Left ventricle myocardium superior (tissue), 1 donor: ENCODE results near the gene AJM1. TPM values are rescaled to one million over a fixed set of nuclear protein-coding genes. Genes with fewer than 3 reads are reported as not detected.

Experiments
- ATAC-seq: fragments of 200-7000 bp; cut with Tn5 transposase; one replicate; pipeline ENCODE4 v1.9.1; 2020; ENCODE audit warnings: mild to moderate bottlenecking, moderate library complexity
- DNase-seq: peaks from one replicate; pipeline ENCODE4 v3.0.0-alpha.2; 2020
- intact Hi-C: fragments of 100-400 bp; cut with micrococcal nuclease; formaldehyde crosslinking; loops from one replicate; pipeline ENCODE4 v1.11.0; 2022
- total RNA-seq: library from RNA; stranded (reverse); fragmentation: NEBNext Ultra II Directional; extraction: Animal tissue kit (Norgen Biotek cat#: 25700); gene quantifications from one replicate; pipeline ENCODE4 v1.2.1, GENCODE V29; 2021
- donor health status: DM: no; HTN: yes; CAD: no; lungs with severe emphysema.

The AJM1 gene
- total RNA-seq, 1 donor from 2014 or later = 9.1 TPM

DNA sequence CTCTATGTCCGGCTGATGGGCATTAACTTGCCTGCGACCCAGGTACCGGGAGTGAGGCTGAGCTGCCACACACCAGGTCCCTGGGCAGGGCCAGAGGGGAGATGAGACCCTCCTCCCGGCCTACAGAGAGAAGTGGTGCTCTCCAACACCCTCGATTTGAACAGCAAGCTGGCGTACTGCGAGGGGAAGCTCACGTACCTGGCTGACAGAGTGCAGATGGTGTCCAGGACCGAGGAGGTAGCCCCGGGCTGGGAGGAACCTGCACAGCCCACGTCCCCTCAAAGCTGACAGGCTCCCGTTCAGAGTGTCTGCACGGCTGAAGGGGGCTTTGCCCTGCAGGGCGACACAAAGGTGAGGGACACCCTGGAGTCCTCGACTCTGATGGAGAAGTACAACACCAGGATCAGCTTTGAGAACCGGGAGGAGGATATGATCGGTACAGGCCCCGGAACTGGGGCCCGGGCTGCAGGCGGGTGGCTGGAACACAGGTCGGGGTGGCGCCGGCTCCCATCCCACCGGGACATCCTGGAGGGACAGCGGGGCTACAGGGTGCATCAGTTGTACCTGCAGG, 35.6 kb upstream of the AJM1 start:
- no peak for ATAC-seq
- intact Hi-C loops = no loop called here
- peak; percentile 30 for DNase-seq

DNA sequence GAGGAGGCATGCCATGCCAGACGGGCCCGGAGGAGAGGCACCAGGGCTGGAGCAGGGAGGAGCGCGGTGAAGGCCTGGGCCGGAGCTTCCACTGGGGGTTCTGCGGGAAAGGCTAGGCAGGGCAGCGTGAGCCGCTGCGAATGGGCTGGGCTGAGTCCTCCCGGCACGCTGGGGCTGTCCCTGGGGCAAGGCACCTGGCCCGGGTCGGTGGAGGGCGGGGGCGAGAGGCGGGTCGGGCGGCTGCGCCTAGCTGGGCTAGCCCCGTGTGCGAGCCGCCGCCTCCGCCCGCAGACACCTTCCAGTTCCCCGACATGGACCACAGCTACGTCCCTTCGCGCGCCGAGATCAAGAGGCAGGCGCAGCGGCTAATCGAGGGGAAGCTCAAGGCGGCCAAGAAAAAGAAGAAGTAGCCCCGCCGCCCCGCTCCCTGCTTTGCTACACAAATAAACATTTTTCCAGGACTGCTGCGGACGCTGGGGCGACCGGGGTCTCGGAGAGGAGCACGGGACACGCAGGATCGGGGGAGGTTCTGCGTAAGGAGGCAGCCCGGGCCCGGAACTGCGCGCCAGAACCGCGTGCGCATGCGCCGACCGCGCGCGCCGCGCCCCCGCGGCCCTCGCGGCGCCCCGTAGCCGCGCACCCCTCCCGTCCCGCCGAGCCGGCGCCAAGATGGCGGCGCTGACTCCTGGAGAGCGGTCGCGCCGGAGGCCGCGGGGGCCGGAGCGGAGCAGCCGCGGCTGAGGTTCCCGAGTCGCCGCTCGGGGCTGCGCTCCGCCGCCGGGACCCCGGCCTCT, 34.8 kb upstream of the AJM1 start, which contains the start of gene RABL6:
Gene RABL6, plus strand, starts transcription at position 668 of the 794 bp plus-strand sequence. CDS start 249 bp downstream, outside the sequence.
- intact Hi-C loops = no loop called here
- DNase-seq = peak; percentile 90
- ATAC-seq = peak; percentile 92

DNA sequence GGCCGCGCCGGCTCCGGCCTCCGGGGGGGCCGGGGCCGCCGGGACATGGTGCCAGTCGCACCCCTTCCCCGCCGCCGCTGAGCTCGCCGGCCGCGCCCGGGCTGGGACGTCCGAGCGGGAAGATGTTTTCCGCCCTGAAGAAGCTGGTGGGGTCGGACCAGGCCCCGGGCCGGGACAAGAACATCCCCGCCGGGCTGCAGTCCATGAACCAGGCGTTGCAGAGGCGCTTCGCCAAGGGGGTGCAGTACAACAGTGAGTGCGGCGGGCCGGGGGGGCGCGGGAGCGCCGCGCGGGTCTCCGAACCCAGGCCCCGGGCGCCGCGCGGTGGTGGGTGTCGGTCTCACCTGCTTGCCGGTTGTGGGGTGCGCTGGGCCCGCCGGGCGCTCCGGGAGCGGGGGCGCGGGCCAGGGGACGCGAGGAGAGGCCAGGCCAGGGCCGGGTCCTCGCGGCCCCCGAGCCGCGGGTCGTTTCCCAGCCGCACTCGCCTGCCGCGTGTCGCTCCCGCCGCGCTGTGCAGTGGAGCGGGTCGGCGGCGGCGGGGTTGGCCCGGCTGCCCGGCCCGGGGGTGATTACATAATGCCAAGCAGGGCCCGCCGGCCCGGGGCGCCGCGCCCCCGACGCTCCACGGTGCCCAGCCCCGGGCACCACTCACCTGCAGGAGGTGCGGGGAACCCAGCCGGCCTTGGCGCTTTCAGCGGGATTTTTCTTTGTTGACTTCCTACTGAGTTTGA, 34.0 kb upstream of the AJM1 start:
- peak; percentile 11 for ATAC-seq
- intact Hi-C loops = no loop called here
- DNase-seq = peak; percentile 62

DNA sequence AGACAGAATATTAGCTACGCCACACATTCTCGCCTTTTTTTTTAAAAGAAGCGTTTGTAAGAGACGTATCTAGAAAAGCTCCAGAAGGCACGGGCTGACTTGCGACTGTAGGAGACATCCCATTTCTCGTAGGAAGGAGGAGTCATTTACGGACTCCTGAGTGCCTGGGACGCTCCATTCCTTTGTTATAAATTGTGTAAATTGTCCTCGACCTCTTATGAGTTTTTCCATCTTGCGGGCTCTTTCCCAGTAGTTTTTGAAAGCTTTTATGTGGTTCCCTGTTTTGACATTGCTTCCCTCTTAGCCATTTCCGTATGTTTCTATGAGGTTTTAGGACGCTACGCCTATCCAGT, 33.5 kb upstream of the AJM1 start:
- intact Hi-C loops = no loop called here
- no peak for DNase-seq
- no peak for ATAC-seq

DNA sequence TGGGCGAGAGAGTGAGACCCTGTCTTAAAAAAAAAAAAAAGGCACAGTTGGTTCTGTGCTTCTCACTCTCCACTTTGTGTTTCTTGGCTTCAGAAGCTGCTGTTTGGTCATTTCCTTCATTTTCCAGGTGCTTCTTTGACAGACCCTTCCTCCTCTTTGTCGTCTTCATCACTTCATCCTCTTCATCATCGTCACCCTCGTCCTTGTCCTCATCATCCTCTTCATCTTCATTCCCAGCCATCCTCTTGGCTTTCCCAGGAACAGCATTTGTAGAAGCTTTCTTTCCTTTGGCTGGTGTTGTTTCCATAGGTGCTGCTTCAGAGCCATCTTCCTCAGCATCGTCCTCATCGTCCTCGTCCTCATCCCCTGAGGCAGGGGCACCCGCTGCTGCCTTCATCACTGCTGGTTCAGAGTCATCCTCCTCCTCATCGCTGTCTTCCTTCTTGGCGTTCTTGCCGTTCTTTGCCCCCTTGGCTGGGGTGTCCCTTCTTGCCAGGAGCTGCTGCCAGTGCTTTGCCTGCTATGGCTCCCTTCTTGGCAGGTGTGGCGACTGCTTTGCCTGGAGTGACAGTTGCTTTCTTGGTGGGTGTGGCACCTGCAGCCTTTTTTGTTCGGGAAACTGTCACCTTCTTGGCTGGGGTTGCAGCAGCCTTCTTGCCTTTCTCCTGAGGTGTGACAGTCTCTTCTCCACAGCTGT, 27.4 kb upstream of the AJM1 start:
- ATAC-seq (no peak), DNase-seq (no peak)
- intact Hi-C loops = no loop called here

DNA sequence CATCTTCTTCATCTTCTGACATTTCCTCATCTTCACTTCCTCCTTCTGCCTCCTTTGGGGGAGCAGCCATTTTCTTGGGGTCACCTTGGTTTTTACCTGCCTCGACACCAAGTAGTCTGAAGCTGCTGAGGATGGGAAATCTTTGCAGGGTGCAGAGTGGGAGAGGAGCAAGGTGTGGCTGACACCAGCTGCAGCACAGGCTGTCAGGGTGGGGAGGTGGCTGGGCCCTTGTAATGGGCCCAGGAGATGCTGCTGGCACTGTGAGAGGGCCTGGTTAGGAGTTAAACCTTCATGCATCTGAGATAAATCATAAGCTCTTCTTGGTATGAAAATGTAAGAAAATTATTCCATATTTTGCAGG, 26.9 kb upstream of the AJM1 start:
- ATAC-seq (no peak), DNase-seq (no peak)
- intact Hi-C loops = no loop called here

DNA sequence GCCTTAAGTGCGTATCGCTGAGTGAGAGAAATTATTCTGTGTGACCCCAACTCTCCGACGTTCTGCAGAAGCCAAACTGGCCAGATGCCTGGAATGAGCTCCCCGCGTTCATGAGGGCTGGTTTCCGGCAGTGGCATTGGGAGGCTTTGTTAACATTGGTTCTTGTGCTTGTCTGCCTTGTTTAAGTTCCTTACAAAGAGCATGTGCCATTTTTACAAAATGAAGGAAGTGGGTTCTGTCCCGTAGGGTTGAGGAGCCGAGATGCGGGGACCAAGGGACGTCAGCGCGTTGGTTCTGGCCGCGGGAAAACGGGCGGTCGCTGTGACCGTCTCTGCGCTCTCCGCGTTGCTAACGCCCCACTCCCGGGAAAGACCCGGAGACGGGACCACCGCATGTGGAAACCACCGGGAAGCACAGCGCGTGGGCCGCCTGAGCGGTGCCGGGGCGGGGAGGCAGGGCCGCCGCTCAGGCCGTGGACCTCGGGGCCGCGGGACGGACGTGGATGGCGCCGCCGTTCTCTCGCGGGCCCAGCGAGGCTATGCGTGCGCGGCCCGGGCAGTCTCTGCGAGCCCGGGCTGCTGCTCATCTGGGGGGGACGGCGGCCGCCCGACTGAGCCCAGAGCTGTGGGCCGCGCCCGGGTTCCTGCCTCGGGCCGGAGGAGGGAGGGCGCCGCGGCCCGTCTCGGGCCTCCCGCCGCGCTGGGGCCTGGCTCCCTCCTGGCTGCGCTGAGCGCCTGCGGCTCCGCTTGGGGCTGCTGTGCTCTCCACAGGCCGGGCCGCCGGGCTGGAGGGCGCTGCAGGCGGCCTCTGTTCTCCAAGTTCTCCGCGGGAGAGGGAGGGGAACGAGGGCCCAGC, 21.1 kb upstream of the AJM1 start:
- DNase-seq (no peak), ATAC-seq (peak; percentile 83)
- intact Hi-C loops = no loop called here

DNA sequence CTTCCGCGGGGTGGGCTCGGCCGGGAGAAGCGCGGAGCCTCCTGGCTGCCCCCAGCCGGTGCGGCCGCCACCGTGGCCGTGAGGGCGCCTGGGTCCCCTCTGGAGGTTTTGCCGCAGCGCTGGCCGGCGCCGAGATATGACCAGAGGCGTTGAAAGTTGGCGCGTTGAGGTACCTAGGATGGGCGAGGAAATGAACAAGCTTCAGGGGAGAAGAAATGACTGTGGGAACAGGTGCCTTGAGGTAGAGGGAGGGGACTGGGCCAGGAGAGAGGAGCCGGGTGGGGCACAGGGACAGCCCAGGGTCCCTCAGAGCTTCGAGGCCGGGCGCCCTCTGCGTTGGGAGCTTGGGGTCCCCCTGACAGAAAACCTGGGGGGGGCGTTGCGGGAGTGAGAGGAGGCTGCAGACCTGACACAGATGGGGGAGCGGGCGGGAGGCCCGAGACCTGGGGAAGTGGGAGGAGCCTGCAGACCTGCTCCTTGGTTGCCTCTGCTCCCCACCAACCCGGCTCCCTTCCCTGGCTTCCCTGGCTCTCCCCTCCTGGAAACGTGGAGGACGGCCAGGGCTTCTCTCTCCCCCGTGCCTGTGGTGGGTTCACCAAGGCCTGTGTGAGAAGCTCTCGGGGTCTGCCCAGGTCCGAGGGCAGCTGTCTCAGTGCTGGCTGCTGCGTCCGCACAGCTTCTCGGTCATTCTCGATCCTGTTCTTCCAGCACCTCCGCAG, 20.3 kb upstream of the AJM1 start:
- intact Hi-C loops = no loop called here
- no peak for DNase-seq
- ATAC-seq = peak; percentile 7

DNA sequence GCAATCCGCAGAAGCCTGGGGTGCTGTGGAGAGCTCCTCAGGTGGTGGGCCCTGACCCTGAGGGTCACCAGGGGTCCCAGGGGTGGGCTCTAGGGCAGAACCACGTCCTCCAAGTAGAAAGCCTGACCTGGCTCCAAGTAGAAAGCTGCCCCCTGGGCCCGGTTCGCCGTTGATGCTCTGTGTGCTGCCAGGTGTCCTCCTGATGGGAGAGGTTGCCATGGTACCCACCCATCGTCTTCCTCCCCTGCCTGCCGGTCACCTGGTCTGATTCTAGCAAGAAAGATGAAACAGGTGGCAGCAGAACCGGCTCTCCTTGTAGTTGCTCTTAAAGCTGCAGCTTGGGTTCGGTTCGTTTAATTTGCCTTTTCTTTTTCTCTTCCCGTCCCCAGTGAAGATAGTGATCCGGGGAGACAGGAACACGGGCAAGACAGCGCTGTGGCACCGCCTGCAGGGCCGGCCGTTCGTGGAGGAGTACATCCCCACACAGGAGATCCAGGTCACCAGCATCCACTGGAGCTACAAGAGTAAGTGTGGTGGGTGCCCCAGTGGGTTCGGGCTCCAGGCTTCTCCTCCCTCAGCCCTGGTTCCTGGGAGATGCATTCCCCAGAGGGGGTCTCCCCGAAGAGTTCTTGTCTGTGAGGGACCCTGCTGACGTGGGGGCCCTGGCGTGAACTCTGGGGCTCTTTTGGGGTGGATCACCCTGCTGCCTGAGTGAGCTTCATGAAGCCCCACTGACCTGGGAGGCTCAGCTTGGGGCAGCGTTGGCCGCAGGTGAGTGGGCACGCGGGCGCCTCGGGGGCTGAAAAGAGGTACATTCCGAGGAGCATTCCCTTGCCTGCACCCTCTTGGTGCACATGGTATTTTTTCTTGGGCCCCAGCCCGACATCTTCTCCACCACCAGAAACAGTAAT, 18.9 kb upstream of the AJM1 start:
- DNase-seq (no peak), ATAC-seq (no peak)

DNA sequence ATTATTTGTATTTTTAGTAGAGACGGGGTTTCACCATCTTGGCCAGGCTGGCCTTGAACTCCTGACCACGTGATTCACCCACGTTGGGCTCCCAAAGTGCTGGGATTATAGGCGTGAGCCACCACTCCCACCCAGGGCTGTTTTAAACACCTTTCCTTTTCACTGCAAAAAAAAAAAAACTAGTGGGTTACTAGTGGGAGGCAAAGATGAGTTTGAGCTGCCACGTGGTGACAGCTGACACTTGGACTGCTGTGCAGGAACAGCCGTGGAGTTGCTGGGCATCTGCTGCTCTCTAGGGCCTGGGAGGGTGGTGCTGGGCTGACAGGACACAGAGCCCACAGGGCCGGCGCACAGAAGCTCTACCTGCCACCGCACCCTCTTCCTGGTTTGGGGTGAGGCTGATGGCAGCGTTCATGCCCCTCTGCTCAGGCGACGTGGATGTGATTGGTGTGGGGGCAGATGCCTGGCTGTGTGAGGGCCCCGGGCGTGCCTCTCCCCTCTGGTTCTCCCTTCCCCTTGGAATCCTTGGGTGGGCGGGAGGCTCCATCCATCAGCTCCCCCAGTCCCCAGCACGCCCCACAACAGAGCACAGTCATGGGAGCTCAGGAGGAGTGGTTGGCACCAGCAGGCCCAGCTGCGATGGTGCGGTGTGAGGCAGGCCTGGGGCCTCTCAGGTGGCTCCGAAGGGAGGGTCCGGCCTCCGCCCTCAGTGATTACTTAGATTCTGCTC, 17.6 kb upstream of the AJM1 start:
- DNase-seq (no peak), ATAC-seq (no peak)
- intact Hi-C loops = no loop called here

More for the DNA sequence above, 18.9 kb upstream of the AJM1 start:
- intact Hi-C loops = no loop called here

DNA sequence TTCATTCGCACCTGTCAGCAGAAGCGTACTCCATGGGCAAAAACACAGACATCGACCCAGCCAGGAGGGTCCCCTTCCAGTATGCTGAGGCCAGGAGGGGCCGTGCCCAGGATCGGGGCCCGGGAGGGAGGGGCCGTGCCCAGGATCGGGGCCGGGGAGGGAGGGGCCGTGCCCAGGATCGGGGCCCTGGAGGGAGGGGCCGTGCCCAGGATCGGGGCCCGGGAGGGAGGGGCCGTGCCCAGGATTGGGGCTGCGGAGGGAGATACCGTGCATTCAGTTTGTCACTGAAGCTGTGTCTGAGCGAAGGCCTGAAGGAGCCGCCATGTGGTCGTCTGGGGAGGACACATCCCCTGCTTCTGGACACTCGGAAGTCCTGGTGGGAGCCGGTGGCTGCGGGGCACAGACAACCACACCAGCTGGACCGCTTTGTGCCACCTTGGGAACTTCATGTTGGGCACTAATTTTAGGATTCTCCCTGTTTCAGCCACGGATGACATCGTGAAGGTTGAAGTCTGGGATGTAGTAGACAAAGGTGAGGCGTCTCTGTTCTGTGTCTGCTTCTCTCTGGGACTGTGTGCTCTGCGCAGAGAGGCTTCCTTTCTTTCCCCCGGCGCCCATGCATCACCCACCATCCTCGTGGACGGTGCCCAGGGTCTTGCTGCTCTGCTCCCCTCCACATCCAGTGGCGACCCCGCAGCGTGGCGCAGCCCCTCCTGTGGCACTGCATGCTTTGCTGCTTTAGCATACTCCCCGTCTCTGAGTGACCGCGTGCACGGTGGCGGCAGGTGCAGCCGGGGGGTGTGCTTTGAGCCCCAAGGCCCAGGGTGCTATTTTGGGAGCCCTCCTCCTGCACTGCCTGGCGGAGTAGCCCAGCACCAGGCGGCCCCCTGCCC, 16.7 kb upstream of the AJM1 start:
- DNase-seq (no peak), ATAC-seq (no peak)
- intact Hi-C loops = no loop called here

DNA sequence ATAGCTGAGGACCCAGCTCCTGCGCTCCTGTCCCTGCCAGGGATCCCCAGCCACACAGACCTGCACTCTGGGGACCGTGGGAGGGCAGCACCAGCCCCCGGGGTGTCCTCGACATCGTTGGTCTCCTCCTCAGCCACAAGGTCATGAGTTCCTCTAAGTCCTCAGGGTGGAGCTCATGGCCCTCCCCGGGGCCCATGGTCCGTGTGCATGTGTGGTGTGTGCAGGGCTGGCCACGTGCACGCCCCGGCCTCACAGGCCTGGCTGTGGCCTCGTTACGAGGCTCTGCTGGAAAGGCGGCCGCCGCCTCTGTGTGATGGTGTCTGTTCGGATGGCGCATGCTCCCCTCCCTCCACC, 16.1 kb upstream of the AJM1 start:
- no peak for DNase-seq
- no peak for ATAC-seq
- intact Hi-C loops = no loop called here

DNA sequence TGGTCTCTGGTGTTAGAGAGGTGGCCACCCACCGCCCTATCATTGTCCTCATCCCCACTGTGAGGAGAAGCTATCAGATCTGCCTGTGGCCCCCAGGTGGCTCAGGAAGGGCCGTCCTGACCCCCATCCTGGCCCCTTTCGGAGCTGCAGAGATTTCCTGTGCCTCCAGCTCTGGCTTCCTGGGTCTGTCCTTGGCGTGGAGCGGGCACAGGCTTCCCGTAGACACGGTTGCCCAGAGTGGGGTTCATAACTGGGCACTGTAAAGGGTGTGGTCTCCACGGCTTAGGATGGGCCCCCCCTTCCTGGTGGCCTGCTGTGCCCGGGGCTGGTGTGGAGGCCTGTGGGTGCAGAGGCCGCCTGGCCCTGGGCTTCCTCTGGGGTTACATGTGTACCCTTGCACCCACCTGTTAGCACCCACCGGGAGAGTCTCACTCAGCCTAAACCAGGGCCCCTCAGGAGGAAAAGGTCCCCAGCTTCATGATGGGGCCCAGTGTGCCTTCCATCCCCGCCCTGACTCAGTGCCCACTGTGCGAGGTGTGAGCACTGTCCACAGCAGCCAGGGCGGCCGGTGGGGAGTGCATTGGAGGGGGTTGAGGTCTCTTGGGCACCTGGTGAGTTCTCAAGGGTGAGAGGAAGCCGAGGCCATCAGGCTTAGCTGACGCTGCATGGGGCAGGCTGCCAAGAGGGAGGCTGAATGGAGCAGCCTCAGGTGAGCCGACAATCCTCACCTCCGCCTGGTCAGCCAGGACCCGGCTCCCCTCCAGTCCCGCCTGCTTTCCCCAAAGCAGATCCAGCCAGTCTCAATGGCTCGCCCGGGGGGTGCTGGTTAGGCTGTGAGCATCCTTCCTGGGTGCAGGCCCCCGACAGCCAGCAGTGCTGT, 15.3 kb upstream of the AJM1 start:
- intact Hi-C loops = no loop called here
- ATAC-seq = no peak
- DNase-seq = no peak

DNA sequence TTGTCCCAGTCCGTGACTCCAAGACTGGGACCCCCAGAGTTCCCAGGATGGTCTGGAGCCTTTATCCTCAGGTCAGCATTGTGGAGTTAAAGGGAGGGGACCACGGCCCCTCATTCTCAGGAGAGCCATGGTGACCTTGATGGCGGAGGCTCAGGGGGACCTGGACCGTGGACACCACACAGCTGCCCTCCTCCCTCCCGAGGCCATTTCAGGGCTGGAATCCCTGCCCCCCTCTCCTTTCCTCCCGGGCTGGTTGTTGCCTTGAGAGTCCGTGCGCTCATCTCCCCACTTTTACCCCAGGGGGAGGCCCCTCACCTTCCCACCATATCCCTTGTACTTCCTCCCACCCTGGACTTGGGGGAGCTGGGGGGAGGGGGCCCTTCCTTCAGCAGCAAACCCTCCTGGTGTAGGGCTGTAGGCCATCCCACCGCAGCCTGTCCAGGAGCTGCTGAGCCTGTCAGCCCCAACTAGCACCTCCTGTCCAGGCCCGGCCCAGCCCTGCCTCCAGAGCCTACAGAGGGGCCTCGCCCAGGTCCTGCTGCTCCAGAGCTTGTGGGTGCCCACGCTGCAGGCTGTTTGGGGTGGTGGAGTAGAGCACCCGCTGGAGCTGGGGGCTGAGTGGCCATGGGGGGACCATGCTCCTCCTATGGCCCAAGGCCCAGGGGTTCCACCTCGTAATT, 14.3 kb upstream of the AJM1 start:
- no peak for DNase-seq
- intact Hi-C loops = no loop called here
- no peak for ATAC-seq
